Caco-2 (cell line): Measurements from ENCODE around the gene PCF11. TPM values are rescaled to one million over a fixed set of nuclear protein-coding genes. Genes with fewer than 3 reads are reported as not detected.

Experiments used
- BruUV-seq: library from RNA; stranded (reverse); fragments of 400-500 nt; replicated peaks from 2 replicates; lab custom pipeline; 2021; lab: Mats Ljungman, UMichigan
- CTCF ChIA-PET: fragments of 300-600 bp; sonication (Branson Sonifier 250); formaldehyde crosslinking; loops from one replicate; lab custom pipeline; 2022; ENCODE audit warnings: antibody characterized with exemption; lab: Charles Lee
- POLR2A ChIA-PET: fragments of 300-600 bp; sonication (Branson Sonifier 250); formaldehyde crosslinking; loops from one replicate; lab custom pipeline; 2022; ENCODE audit warnings: antibody characterized with exemption; lab: Charles Lee
- DNase-seq, 2 experiments: peaks; one replicate each; pipeline versions ENCODE4 v3.0.0 to v3.0.0-alpha.2; 2020 to 2022
- H3K27me3 ChIP-seq: replicated peaks from 2 replicates; pipeline ENCODE4 v1.6.0; 2011; ENCODE audit warnings: low read length; ENCODE audit not compliant: control insufficient read depth, insufficient read depth
- H3K36me3 ChIP-seq: 2 replicates; pipeline ENCODE4 v1.5.1; 2011; ENCODE audit warnings: low read length; ENCODE audit not compliant: control insufficient read depth, insufficient read depth
- H3K4me1 ChIP-seq: fragments of 250-450 bp; sonication (Bioruptor Pico); 2 replicates; pipeline ENCODE4 v1.5.1; 2020; ENCODE audit warnings: mild to moderate bottlenecking
- H3K4me3 ChIP-seq: 2 replicates; pipeline ENCODE4 v1.5.1; 2011; ENCODE audit warnings: low read depth, mild to moderate bottlenecking, control low read depth, low read length
- H3K9me3 ChIP-seq: fragments of 250-450 bp; sonication (Bioruptor Pico); 2 replicates; pipeline ENCODE4 v1.5.1; 2020; ENCODE audit warnings: mild to moderate bottlenecking, moderate library complexity
- H3K27ac Mint-ChIP-seq: one replicate; pipeline ENCODE4 v1.8.0; 2022; ENCODE audit warnings: mixed read lengths; ENCODE audit not compliant: unreplicated experiment
- H3K27me3 Mint-ChIP-seq: one replicate; pipeline ENCODE4 v1.8.0; 2022; ENCODE audit warnings: mixed read lengths; ENCODE audit not compliant: insufficient read depth, unreplicated experiment
- H3K36me3 Mint-ChIP-seq: one replicate; pipeline ENCODE4 v1.8.0; 2022; ENCODE audit warnings: mild to moderate bottlenecking, mixed read lengths; ENCODE audit not compliant: insufficient read depth, unreplicated experiment
- H3K4me1 Mint-ChIP-seq: one replicate; pipeline ENCODE4 v1.8.0; 2022; ENCODE audit warnings: low read depth, mixed read lengths; ENCODE audit not compliant: unreplicated experiment
- H3K4me3 Mint-ChIP-seq: one replicate; pipeline ENCODE4 v1.8.0; 2022; ENCODE audit warnings: mild to moderate bottlenecking, moderate library complexity, mixed read lengths; ENCODE audit not compliant: unreplicated experiment
- H3K9me3 Mint-ChIP-seq: one replicate; pipeline ENCODE4 v1.8.0; 2022; ENCODE audit warnings: mixed read lengths; ENCODE audit not compliant: unreplicated experiment
- intact Hi-C: fragments of 100-400 bp; cut with micrococcal nuclease; formaldehyde crosslinking; loops from one replicate; pipeline ENCODE4 v1.10.0; 2022; ENCODE audit not compliant: unreplicated experiment
- total RNA-seq: library from RNA; stranded (reverse); gene quantifications from 2 replicates; pipeline ENCODE4 v1.2.3, GENCODE V29; 2022
- TF ChIP-seq, protein P1 (sequence below), 2 experiments: fragments of 200-600 bp in 1 of 2; IDR thresholded peaks; 1 replicate in 1 of 2; 2 replicates in 1 of 2; pipeline versions ENCODE4 v1.5.1 to v1.8.0; 2011 to 2022; ENCODE audit warnings: antibody characterized with exemption in 1 of 2, control low read depth in 1 of 2, inconsistent platforms in 1 of 2, low read depth in 1 of 2, low read length in 1 of 2, mild to moderate bottlenecking in 1 of 2, moderate library complexity in 1 of 2; ENCODE audit not compliant: insufficient read depth in 1 of 2, severe bottlenecking in 1 of 2, unreplicated experiment in 1 of 2

The PCF11 gene
- total RNA-seq, 1 experiment from 2014 or later, result 78.4 TPM

GRCh38 chr11:83172551-83172950 lies 15.6 kb downstream of the PCF11 start:
- H3K36me3 Mint-ChIP-seq, result peaks cover 97% of the 10 kb centered on the region
- Histone ChIP-seq H3K36me3 (peaks cover 13% of the 10 kb centered on the region; the same call in 1 of the 2 replicates), H3K4me1 (no peaks in the 10 kb centered on the region; the same call in 1 of the 2 replicates), H3K27me3 (no peaks in the 10 kb centered on the region), H3K9me3 (no peaks in the 10 kb centered on the region), H3K4me3 (no peak overlapping the region)
- H3K4me3 Mint-ChIP-seq, result no peak overlapping the region
- no peaks in the 10 kb centered on the region for H3K9me3 Mint-ChIP-seq
- intact Hi-C loops, result loop anchor here (5.0 kb wide), 1 partner anchor 265 kb away; no protein-coding TSS in a partner anchor
- ChIA-PET CTCF (no interaction called here), POLR2A (interaction anchor here (1.2 kb wide), 1 partner anchor 101 kb away, joined by 3 read pairs; the partner anchor contains the start of gene RAB30)
- no peaks in the 10 kb centered on the region for H3K27me3 Mint-ChIP-seq
- BruUV-seq, result no TSS peak
- TF ChIP-seq, protein P1, sequence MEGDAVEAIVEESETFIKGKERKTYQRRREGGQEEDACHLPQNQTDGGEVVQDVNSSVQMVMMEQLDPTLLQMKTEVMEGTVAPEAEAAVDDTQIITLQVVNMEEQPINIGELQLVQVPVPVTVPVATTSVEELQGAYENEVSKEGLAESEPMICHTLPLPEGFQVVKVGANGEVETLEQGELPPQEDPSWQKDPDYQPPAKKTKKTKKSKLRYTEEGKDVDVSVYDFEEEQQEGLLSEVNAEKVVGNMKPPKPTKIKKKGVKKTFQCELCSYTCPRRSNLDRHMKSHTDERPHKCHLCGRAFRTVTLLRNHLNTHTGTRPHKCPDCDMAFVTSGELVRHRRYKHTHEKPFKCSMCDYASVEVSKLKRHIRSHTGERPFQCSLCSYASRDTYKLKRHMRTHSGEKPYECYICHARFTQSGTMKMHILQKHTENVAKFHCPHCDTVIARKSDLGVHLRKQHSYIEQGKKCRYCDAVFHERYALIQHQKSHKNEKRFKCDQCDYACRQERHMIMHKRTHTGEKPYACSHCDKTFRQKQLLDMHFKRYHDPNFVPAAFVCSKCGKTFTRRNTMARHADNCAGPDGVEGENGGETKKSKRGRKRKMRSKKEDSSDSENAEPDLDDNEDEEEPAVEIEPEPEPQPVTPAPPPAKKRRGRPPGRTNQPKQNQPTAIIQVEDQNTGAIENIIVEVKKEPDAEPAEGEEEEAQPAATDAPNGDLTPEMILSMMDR (IDR thresholded peaks at IDR 0.05; ENCODE audit: insufficient read depth in 1 of 2, low read depth in 1 of 2, low read length in 1 of 2, severe bottlenecking in 1 of 2, unreplicated experiment in 1 of 2), result no peak
- no peak overlapping the region for H3K27ac Mint-ChIP-seq
- DNase-seq, result no peak
- H3K4me1 Mint-ChIP-seq, result peaks cover 17% of the 10 kb centered on the region

- H3K36me3 ChIP-seq, result peaks cover 7% of the 10 kb centered on the region; the same call in 1 of the 2 replicates
- intact Hi-C loops, result loop anchor here (5.0 kb wide), 1 partner anchor 267 kb away; no protein-coding TSS in a partner anchor
- ChIA-PET CTCF (interaction anchor here (0.7 kb wide), 1 partner anchor 26 kb away, joined by 4 read pairs; no protein-coding TSS in a partner anchor), POLR2A (interaction anchor here (0.7 kb wide), 1 partner anchor 17 kb away, joined by 5 read pairs; no protein-coding TSS in a partner anchor)
- Mint-ChIP-seq H3K9me3 (no peaks in the 10 kb centered on the region), H3K4me3 (no peak overlapping the region), H3K4me1 (peaks cover 17% of the 10 kb centered on the region), H3K27me3 (no peaks in the 10 kb centered on the region), H3K36me3 (peaks cover 96% of the 10 kb centered on the region), H3K27ac (no peak overlapping the region)
- no peaks in the 10 kb centered on the region for H3K9me3 ChIP-seq
- TF ChIP-seq, protein P1 (IDR thresholded peaks at IDR 0.05; ENCODE audit: insufficient read depth in 1 of 2, low read depth in 1 of 2, low read length in 1 of 2, severe bottlenecking in 1 of 2, unreplicated experiment in 1 of 2), result no peak
- no peak for DNase-seq
- H3K27me3 ChIP-seq, result no peaks in the 10 kb centered on the region
- no peak overlapping the region for H3K4me3 ChIP-seq
- H3K4me1 ChIP-seq, result no peaks in the 10 kb centered on the region; the same call in 1 of the 2 replicates
- no TSS peak for BruUV-seq
Measured at GRCh38 chr11:83174008-83174407, 17.1 kb downstream of the PCF11 start.

DNA sequence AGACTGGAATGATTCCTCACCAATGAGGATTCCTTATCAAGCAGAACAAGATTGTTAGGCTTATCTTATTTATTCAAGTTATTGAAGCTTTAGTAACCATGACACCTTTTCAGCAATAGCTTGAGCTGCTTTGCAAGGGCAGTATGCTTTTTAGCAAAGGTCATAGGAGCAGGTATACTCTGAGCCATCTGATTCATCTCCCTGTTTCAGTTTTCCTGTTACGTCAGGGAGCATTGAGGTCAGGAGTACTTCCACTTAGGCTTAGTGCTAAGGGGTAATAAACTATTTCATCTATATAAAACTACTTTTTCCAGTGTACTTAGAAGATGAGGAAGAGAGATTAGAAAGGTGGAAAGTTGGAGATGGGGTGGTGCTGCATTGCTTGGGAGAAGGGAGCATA lies 18.9 kb downstream of the PCF11 start:
- Mint-ChIP-seq H3K27ac (peak overlapping the region; percentile 30), H3K4me1 (peaks cover 7% of the 10 kb centered on the region), H3K36me3 (peaks cover 96% of the 10 kb centered on the region), H3K4me3 (no peak overlapping the region), H3K9me3 (no peaks in the 10 kb centered on the region), H3K27me3 (no peaks in the 10 kb centered on the region)
- POLR2A ChIA-PET, result interaction anchor here (0.5 to 1.2 kb wide), 3 partner anchors 11 to 93 kb away, joined by 3 to 5 read pairs (median 4); partner anchors contain the start of gene PCF11
- CTCF ChIA-PET, result no interaction called here
- H3K27me3 ChIP-seq, result no peaks in the 10 kb centered on the region
- H3K9me3 ChIP-seq, result no peaks in the 10 kb centered on the region
- H3K4me1 ChIP-seq, result no peaks in the 10 kb centered on the region
- TF ChIP-seq, protein P1 (IDR thresholded peaks at IDR 0.05; ENCODE audit: insufficient read depth in 1 of 2, low read depth in 1 of 2, low read length in 1 of 2, severe bottlenecking in 1 of 2, unreplicated experiment in 1 of 2), result no peak
- H3K4me3 ChIP-seq, result no peak overlapping the region
- no TSS peak for BruUV-seq
- peaks cover 6% of the 10 kb centered on the region; the same call in 1 of the 2 replicates for H3K36me3 ChIP-seq
- intact Hi-C loops, result no loop called here
- DNase-seq, result peak in 1 of 2 experiments; percentile 32
